ENCODE data around the gene CT47C1.
A peak's percentile ranks its signal among the peaks of the same experiment; 100 is the strongest.
"Not testable (repeated sequence)": the region's sequence is repeated elsewhere in the genome, so short reads cannot be mapped to it uniquely, and the experiment has no call there.

CT47C1 gene

DNA sequence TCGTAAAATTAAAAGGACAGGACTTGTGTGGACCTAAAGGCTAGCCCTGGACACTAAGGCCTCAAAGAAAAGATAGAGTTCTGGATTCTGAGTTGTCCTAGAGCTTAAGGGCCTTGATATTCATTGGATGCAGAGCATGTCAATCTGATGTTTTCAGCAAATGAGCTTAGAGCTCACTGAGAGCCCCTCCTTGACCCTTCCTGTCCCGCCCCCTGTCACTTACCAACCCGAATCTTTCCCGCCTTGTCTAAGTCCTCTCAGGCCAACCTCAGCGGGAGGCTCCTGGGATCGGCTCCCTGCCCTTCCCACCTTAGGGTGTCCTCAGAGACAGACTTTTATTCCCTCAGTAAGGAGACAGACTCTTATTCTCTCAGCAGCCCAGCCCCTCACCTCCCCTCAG is at the start of gene CT47C1:
CT47C1 (plus strand) TSS at position 250 of the 400 bp plus-strand sequence. CDS start 233 bp downstream, outside the sequence.
- no peak for DNase-seq

- no peak for DNase-seq
Observed at GRCh38 chrX:119025900-119026299, 46.9 kb upstream of the CT47C1 start.

- not testable (repeated sequence) for DNase-seq
Observed at GRCh38 chrX:119026344-119026743, 46.4 kb upstream of the CT47C1 start.

- DNase-seq = not testable (repeated sequence)
Observed at GRCh38 chrX:119027960-119028732, 44.6 kb upstream of the CT47C1 start.

DNA sequence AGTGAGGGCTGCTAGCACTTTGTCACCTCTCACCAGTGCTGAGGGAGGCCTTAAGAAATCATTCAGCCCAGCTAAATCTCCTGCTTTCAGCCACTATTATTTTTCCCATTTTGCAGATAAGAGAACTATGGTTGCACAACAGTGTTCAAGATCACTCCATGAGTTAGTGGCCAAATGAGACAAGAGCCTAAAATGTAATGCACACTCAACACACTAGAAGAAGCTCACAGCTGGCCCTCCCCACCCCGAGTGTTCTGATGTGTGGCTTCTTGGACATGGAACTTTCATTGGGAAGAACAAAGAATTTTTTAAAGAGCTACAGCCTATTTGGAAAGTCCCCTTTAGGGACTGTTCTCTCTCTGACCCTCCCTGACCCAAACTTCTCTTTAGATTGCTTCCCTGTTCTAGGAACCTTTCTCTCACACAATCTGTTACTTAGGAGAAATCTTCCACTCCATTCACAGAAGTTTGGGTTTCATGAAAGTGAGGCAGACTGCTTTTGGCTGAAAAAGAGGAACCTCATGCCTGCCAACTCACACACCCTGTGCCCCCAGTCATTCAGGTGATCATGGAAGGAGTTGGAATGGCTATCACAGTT is 44.0 kb upstream of the CT47C1 start:
- DNase-seq = no peak

DNA sequence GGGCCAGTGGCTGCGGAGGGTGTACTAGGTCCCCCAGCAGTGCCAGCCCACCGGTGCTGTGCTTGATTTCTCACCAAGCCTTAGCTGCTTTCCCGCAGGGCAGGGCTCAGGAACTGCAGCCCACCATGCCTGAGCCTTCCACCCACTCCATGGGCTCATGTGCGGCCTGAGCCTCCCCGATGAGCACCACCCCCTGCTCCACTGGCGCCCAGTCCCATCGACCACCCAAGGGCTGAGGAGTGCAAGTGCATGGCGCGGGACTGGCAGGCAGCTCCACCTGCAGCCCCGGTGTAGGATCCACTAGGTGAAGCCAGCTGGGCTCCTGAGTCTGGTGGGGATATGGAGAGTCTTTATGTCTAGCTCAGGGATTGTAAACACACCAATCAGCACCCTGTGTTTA is 43.1 kb upstream of the CT47C1 start:
- not testable (repeated sequence) for DNase-seq

GRCh38 chrX:119030990-119031389 is 41.8 kb upstream of the CT47C1 start:
- no peak for DNase-seq

DNA sequence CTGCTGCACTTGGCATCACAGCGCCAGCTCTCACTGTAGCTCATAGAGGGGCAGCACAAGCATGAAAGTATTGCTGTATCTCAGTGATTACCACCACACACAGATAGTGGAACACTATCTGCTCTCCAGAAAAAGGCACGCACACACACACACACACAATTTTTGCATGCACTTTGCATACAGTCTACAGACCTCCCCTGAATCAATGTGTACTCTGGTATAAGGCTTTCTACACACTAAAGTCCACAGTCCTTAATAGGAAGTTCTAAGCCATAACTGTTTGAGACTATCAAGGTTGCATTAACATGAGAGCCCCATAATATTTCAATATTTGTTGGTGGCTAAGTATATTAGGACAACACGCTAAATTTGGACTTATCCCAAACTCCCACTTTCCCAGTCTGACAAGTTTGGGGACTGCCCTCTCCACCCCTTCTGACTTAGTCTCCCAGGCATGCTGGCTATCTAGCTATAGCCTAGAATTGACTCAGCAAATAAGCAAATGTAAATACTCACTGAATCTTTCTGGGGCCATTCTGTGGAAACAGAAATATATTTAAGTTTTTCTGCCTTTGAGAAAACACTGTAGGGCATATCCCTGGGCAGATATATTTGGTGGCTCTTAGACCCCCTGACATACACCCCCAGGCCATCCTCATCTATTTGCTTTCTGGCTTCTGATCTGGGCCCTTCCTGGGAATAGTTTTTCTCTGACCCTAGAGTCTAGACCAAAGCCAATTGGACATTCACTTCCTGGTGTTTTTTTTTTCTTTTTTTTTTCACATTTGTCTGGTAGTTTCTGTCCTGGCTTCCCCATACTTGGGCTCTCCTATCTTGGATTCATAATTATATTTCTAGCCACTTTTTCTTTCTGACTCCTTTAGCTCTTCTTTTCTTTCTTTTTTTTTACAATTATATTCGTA is 36.4 kb upstream of the CT47C1 start:
- no peak for DNase-seq

DNA sequence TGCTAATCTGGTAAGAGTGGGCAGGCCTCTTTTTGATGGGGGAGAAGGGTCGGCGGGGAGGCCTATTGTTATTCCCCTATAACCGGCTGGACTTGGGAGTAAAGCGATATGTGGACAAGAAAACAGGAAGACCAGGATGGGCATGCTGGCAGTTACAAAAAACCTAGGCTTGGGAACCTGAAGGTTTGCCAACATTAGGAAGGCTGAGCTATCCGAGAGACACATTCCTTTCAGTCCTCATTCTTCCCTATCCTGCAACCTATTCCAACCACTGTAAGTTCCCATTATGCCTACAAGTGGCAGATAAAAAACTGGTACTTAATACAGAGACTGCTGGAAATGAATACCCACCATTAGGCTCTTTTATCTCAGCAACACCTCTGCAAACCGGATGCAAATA is 32.4 kb upstream of the CT47C1 start:
- no peak for DNase-seq

DNA sequence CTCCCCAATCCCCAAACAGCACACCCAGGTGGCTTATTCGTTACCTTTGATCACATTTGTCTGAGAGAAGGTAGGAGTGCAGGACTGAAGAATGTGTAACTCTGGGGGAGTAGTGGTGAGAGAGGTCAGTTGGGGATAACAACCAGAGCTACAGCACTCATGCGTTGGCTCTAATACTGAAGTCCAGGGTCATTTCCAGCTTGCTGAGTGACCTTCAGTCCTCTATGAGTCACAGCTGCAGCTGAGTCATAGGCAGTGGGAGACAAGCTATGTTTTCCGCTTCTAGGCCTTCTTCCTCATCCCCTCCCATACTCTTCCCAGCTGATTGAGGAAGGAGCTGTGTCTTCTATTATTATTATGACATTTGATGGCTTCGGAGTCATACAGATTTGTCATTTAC is 31.6 kb upstream of the CT47C1 start:
- peak; percentile 26 for DNase-seq

DNA sequence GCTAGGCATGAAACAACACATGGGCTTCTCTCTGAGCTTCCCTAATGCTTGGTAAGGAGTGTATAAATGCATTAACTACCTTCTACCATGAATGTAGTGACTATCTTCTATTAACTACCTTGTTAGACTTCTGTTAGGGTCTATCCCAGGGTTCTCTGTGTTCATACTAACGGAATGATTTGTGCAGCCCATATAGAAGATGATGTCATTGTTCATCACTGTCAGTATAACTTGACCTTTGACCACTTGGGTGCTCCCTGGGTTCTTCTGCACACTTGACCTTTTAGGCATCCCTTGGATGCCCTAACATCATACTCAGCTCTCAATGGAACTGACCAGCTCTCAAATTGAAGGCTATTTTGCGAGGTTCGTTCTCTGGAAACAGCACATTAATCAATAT is 30.8 kb upstream of the CT47C1 start:
- DNase-seq = no peak

DNA sequence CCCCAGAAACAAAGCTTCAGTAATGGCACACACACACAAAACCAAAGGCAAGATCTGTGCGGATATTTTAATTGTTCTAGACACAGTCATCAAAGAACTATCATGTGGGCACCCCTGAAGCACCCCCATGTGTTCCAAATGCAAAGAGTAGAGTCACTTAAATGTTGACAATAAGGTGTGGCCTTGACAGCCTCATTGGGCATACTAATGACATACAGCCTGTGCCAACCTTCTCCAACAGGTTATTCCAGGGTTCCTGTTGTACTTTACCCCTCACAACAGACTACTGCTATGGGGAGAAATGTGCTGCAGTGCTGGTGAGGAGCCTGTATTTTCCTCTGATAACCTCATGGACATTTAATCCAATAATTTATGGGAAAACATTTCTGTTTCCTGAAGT is 29.8 kb upstream of the CT47C1 start:
- DNase-seq = no peak

DNA sequence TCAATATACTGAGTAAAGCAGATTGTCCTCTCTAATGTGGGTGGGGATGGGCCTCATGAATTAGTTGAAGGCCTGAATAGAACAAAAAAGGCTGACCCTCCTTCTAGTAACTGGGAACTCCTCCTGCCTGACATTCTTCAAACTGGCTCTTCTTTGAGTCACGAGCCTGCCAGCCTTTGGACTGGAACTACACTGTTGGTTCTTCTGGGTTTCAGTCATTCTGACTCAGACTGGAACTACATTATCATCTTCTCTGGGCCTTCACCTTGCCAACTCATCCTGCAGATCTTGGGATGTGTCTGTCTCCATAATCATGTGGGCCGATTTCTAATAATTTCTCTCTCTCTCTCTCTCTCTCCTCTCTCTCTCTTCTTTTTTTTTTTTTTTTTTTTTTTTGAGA is 26.9 kb upstream of the CT47C1 start:
- DNase-seq = no peak

DNA sequence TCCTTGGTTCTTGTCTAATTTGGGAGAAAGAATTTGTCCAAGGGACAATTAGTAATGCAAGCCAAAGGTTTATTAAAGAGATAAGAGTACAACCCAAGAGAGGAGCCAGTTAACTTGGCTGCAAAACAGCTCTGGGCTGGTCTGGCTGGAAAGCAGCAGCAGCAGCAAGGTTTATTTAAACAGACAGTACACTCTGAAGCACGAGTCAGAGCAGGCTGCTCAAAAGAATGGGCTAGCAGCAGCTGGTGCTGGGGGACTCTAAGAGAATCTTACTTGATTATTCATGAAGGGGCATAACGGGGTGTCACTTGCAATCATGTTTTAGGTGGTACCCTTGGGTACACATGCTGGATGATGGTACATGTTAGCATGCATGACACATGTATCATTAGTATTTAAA is 17.1 kb upstream of the CT47C1 start:
- no peak for DNase-seq

DNA sequence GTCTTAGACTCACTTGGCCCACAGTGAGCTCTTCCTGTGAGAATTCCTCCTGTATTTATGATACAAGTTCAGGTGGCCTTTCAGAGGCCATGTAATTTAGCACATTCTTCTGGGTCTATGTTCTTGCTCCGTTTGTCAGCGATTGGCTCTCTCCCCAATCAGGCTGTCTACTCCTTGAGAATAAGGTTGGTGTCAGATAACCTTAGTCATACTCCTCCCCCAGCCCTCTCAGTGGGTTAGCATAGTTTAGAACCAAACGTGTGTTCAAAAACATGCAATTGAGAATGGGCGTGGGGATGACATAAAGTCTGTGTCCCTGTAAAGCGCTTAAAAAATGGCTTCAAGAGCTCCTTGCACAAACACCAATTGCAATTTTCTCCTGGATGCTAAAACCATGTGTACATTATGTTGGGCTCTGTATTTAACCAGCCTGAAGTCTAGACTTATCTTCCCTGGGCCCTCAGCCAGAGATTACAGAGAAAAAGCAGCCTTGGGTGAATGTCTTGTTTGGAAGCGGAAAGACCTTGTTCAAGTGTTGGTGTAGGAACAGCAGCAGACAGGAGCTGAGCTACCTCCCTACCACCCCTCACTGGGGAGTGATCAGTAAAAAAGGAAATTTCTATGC is 9.9 kb upstream of the CT47C1 start:
- peak; percentile 21 for DNase-seq

GRCh38 chrX:119063428-119063827 is 9.4 kb upstream of the CT47C1 start:
- no peak for DNase-seq

- DNase-seq = peak; percentile 24
Observed at GRCh38 chrX:119067023-119067739, 5.6 kb upstream of the CT47C1 start.

DNA sequence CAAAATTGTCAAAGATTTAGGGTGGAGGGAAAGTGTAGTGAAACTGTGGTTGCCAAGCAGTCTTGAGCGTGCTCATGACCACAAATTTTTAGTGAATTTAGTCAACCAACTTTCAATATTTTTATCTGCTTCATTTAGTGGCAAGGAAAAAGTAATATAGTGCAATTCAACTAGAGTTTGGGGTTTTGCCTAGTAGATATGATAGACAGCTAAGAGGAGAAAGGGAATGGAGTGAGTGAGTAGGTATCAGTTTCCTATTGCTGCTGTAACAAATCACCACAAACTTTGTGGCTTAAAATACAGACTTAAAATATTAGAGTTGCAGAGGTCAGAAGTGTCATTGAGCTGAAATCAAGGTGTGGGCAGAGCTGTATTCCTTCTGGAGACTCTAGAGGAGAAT is 3.7 kb upstream of the CT47C1 start:
- DNase-seq = no peak

GRCh38 chrX:119069762-119070161 is 3.0 kb upstream of the CT47C1 start:
- DNase-seq = no peak

DNA sequence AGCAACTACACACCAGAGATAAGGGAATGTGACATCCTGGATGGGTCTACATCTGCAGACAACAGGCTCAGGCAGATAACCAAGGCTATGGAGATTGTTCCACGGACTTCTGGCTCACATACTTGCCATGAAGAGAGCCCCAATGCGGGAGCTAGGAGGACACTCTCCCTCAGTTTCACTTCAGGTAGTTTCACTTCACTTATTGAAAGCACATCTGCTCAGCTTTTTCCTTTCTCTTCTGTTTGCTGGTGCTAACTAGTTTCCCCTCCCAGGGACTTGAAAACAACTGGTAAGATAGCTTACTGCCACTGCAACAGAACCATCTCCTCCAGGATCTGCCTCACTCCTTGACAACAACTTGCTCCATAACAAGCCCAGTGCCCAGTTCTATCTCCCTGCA is 1.4 kb upstream of the CT47C1 start:
- no peak for DNase-seq

GRCh38 chrX:119073200-119073905 is 560 bp downstream of the CT47C1 start:
- DNase-seq = no peak

DNA sequence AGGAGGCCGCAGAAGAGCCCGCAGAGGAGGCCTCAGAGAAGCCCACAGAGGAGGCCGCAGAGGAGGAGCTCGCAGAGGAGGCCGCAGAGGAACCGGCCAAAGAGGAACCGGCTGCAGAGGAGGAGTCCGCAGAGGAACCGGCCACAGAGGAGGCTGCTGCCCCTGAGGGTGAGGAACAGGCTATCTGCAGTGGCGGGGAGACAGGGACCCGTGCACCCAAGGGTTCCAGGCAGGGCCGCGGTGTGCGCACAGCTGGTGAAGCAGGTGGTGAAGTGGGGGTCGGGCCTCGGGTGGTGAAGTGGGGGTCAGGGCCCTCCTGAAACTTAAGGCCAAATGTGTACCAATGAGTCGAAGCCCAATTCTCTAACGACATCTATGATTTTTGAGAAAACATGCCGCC is 1.1 kb downstream of the CT47C1 start:
- DNase-seq = no peak
